B cell (primary cell): ENCODE results near the gene DENND1C.

Experiments
- CTCF ChIP-seq: fragments of 200-600 bp; IDR thresholded peaks from one replicate; pipeline ENCODE4 v1.8.0; 2022; ENCODE audit warnings: antibody characterized with exemption, mild to moderate bottlenecking
- EZH2 ChIP-seq: IDR thresholded peaks from 2 replicates; pipeline ENCODE4 v1.6.1; 2012; ENCODE audit warnings: borderline replicate concordance, low read depth, mild to moderate bottlenecking, moderate library complexity, low read length; ENCODE audit not compliant: insufficient read depth, poor library complexity, severe bottlenecking

- no peak for TF ChIP-seq CTCF
- TF ChIP-seq EZH2 = no peak
Observed at GRCh38 chr19:6484230-6484629, 2.6 kb upstream of the DENND1C start.
